H1 (cell line): ENCODE data around the gene DLGAP3. TPM values are rescaled to one million over a fixed set of nuclear protein-coding genes. Genes with fewer than 3 reads are reported as not detected.

Experiments used
- CTCF ChIA-PET: fragments of 300-600 bp; sonication (Branson Sonifier 250); formaldehyde crosslinking; loops from one replicate; lab custom pipeline; 2021; ENCODE audit not compliant: partially characterized antibody; lab: Charles Lee
- POLR2A ChIA-PET: fragments of 300-600 bp; sonication (Branson Sonifier 250); formaldehyde crosslinking; loops from one replicate; lab custom pipeline; 2021; ENCODE audit warnings: inconsistent platforms; ENCODE audit not compliant: partially characterized antibody; lab: Charles Lee
- DNase-seq, 2 experiments: peaks; one replicate each; pipeline versions ENCODE4 v3.0.0 to v3.0.0-alpha.2; 2010 to 2022; ENCODE audit warnings: low spot score in 2 of 2, low read depth in 1 of 2, mixed read lengths in 1 of 2
- FAIRE-seq: peaks from 2 replicates; lab custom pipeline; 2011; peaks lifted over from hg19 to GRCh38; lab: Jason Lieb, UNC
- H2AFZ ChIP-seq: 2 replicates; pipeline ENCODE4 v1.8.1; 2012; ENCODE audit warnings: low read length, inconsistent platforms
- H2AK5ac ChIP-seq: 2 replicates; pipeline ENCODE4 v1.6.1; 2013; ENCODE audit warnings: low read depth, low read length
- H2BK120ac ChIP-seq: replicated peaks from 2 replicates; pipeline ENCODE3; 2013; ENCODE audit warnings: low read depth, low read length, inconsistent platforms
- H2BK12ac ChIP-seq: 2 replicates; pipeline ENCODE4 v1.6.1; 2013; ENCODE audit warnings: low read depth, low read length
- H2BK15ac ChIP-seq: 2 replicates; pipeline ENCODE4 v1.6.1; 2013; ENCODE audit warnings: low read length
- H2BK20ac ChIP-seq: 2 replicates; pipeline ENCODE4 v1.6.1; 2013; ENCODE audit warnings: low read length
- H2BK5ac ChIP-seq: 2 replicates; pipeline ENCODE4 v1.6.1; 2013; ENCODE audit warnings: low read depth, low read length
- H3K14ac ChIP-seq: 2 replicates; pipeline ENCODE4 v1.6.1; 2013; ENCODE audit warnings: inconsistent platforms; ENCODE audit not compliant: insufficient read length
- H3K18ac ChIP-seq: 2 replicates; pipeline ENCODE4 v1.6.1; 2013; ENCODE audit warnings: low read length; ENCODE audit errors: extremely low read depth
- H3K23ac ChIP-seq: 2 replicates; pipeline ENCODE4 v1.6.1; 2013; ENCODE audit warnings: inconsistent platforms; ENCODE audit not compliant: insufficient read length
- H3K23me2 ChIP-seq: 2 replicates; pipeline ENCODE4 v1.6.1; 2013; ENCODE audit warnings: low read depth, low read length
- H3K27ac ChIP-seq: 2 replicates; pipeline ENCODE4 v1.6.1; 2011; ENCODE audit warnings: low read depth, low read length, inconsistent platforms
- H3K27me3 ChIP-seq, 4 experiments: replicated peaks in 1 of 4; 1 replicate in 1 of 4; 2 replicates in 3 of 4; pipeline versions ENCODE4 v1.6.1 to v1.8.1; 2011 to 2013; ENCODE audit warnings: low read length in 3 of 4, mild to moderate bottlenecking in 3 of 4, inconsistent platforms in 2 of 4, mixed read lengths in 2 of 4, moderate library complexity in 1 of 4; ENCODE audit not compliant: control insufficient read depth in 3 of 4, insufficient read depth in 3 of 4; ENCODE audit errors: extremely low read depth in 1 of 4
- H3K36me3 ChIP-seq, 4 experiments: 2 replicates each; pipeline versions ENCODE4 v1.6.1 to v1.8.1; 2011 to 2013; ENCODE audit warnings: mild to moderate bottlenecking in 4 of 4, low read length in 3 of 4, moderate library complexity in 2 of 4, control low read depth in 1 of 4, inconsistent platforms in 1 of 4; ENCODE audit not compliant: insufficient read depth in 4 of 4, control insufficient read depth in 2 of 4
- H3K4ac ChIP-seq: replicated peaks from 2 replicates; pipeline ENCODE3; 2013; ENCODE audit warnings: low read length, low read depth, mixed read lengths, inconsistent platforms; ENCODE audit not compliant: insufficient read length
- H3K4me1 ChIP-seq, 4 experiments: replicated peaks in 1 of 4; 1 replicate in 1 of 4; 2 replicates in 3 of 4; pipeline versions ENCODE4 v1.6.1 to v1.8.1; 2011 to 2013; ENCODE audit warnings: low read length in 3 of 4, inconsistent platforms in 2 of 4, mixed read lengths in 1 of 4; ENCODE audit not compliant: insufficient read depth in 4 of 4, control insufficient read depth in 3 of 4
- H3K4me2 ChIP-seq, 2 experiments: 2 replicates each; pipeline versions ENCODE4 v1.6.1 to v1.8.1; 2011 to 2013; ENCODE audit warnings: low read depth in 2 of 2, low read length in 2 of 2, control low read depth in 1 of 2, inconsistent platforms in 1 of 2, mild to moderate bottlenecking in 1 of 2; ENCODE audit not compliant: insufficient read depth in 1 of 2
- H3K4me3 ChIP-seq, 4 experiments: fragments of 200-600, 300-600 bp in 1 of 4; sonication (generic), shearing (Covaris generic), sonication (Bioruptor Twin) in 1 of 4; 2 replicates each; pipeline versions ENCODE4 v1.5.1 to v1.8.1; 2011 to 2016; ENCODE audit warnings: low read length in 4 of 4, low read depth in 3 of 4, control low read depth in 2 of 4, inconsistent platforms in 2 of 4, mild to moderate bottlenecking in 2 of 4, mixed read lengths in 1 of 4, moderate library complexity in 1 of 4; ENCODE audit not compliant: insufficient read depth in 2 of 4; ENCODE audit errors: extremely low read depth in 1 of 4
- H3K56ac ChIP-seq: replicated peaks from 2 replicates; pipeline ENCODE3; 2013; ENCODE audit warnings: low read depth, mild to moderate bottlenecking, mixed read lengths, low read length, inconsistent platforms; ENCODE audit not compliant: insufficient read length
- H3K79me1 ChIP-seq: 2 replicates; pipeline ENCODE4 v1.6.1; 2013; ENCODE audit warnings: low read depth, low read length, control low read depth
- H3K79me2 ChIP-seq, 2 experiments: 2 replicates each; pipeline versions ENCODE4 v1.6.1 to v1.8.1; 2012 to 2013; ENCODE audit warnings: low read length in 2 of 2, mild to moderate bottlenecking in 2 of 2, inconsistent platforms in 1 of 2; ENCODE audit not compliant: insufficient read depth in 2 of 2, control insufficient read depth in 1 of 2
- H3K9ac ChIP-seq, 4 experiments: replicated peaks in 1 of 4; 1 replicate in 1 of 4; 2 replicates in 3 of 4; pipeline versions ENCODE4 v1.6.1 to v1.8.1; 2011 to 2013; ENCODE audit warnings: low read depth in 3 of 4, low read length in 3 of 4, control low read depth in 2 of 4, mild to moderate bottlenecking in 2 of 4, moderate library complexity in 2 of 4, inconsistent platforms in 1 of 4; ENCODE audit errors: extremely low read depth in 1 of 4
- H3K9me3 ChIP-seq, 2 experiments: 2 replicates each; pipeline versions ENCODE4 v1.6.1 to v1.8.1; 2012 to 2013; ENCODE audit warnings: mild to moderate bottlenecking in 2 of 2, moderate library complexity in 2 of 2, control low read depth in 1 of 2, inconsistent platforms in 1 of 2, low read depth in 1 of 2, low read length in 1 of 2, mixed read lengths in 1 of 2; ENCODE audit not compliant: insufficient read depth in 2 of 2
- H4K20me1 ChIP-seq, 2 experiments: replicated peaks in 1 of 2; 2 replicates each; pipeline versions ENCODE3 to v1.8.1; 2011 to 2013; ENCODE audit warnings: inconsistent platforms in 2 of 2, low read length in 2 of 2, mild to moderate bottlenecking in 1 of 2; ENCODE audit not compliant: insufficient read depth in 2 of 2, control insufficient read depth in 1 of 2
- H4K5ac ChIP-seq: 2 replicates; pipeline ENCODE4 v1.6.1; 2013; ENCODE audit warnings: low read length, low read depth, mixed read lengths, inconsistent platforms; ENCODE audit not compliant: insufficient read length
- H4K8ac ChIP-seq: 2 replicates; pipeline ENCODE4 v1.8.0; 2013; ENCODE audit warnings: mild to moderate bottlenecking, moderate library complexity, low read length, inconsistent platforms; ENCODE audit not compliant: insufficient read depth; ENCODE audit errors: extremely low read depth
- H4K91ac ChIP-seq: replicated peaks from 2 replicates; pipeline ENCODE3; 2013; ENCODE audit warnings: low read length, mixed read lengths, inconsistent platforms; ENCODE audit not compliant: insufficient read length
- POU5F1 ChIP-seq: IDR thresholded peaks from 2 replicates; pipeline ENCODE4 v1.6.1; 2011; ENCODE audit warnings: low read depth, mild to moderate bottlenecking, low read length, moderate library complexity
- SAP30 ChIP-seq: fragments of 300-600 bp; sonication (generic); IDR thresholded peaks from 2 replicates; pipeline ENCODE4 v1.7.1; 2012; ENCODE audit warnings: low read length, moderate library complexity, mild to moderate bottlenecking, inconsistent platforms; ENCODE audit not compliant: insufficient read depth, insufficient replicate concordance
- SP2 ChIP-seq: IDR thresholded peaks from 2 replicates; pipeline ENCODE4 v1.6.1; 2012; ENCODE audit warnings: mild to moderate bottlenecking, low read length, inconsistent platforms
- SRF ChIP-seq: IDR thresholded peaks from 2 replicates; pipeline ENCODE4 v1.6.1; 2011; ENCODE audit warnings: mild to moderate bottlenecking, low read depth, low read length, moderate library complexity
- WGBS, 2 experiments: shearing (Covaris generic) in 1 of 2; methylation state at CpG; one replicate each; pipeline versions ENCODE4 v1.1.6 to v1.1.7; 2013 to 2015; ENCODE audit warnings: low lambda C conversion rate in 2 of 2, mixed read lengths in 2 of 2, inconsistent platforms in 1 of 2, low coverage in 1 of 2, missing lambda C conversion rate in 1 of 2; ENCODE audit not compliant: insufficient replicate concordance in 2 of 2, insufficient coverage in 1 of 2, insufficient read length in 1 of 2; ENCODE audit errors: extremely low coverage in 1 of 2, missing lambda C conversion rate in 1 of 2; 5-methylcytosine and 5-hydroxymethylcytosine counted together
- polyA plus RNA-seq, 7 experiments: library from polyadenylated mRNA; depleted of rRNA in 3 of 7; stranded (reverse) in 5 of 7; unstranded in 2 of 7; fragments of >200 nt in 5 of 7; fragments of 200-250 nt in 2 of 7; gene quantifications; 1 replicate in 5 of 7; 2 replicates in 1 of 7; 4 replicates in 1 of 7; pipeline versions ENCODE4 v1.2.1 to v1.2.3, GENCODE V29; 2011 to 2013; ENCODE audit warnings: missing spikeins in 2 of 7, mixed read lengths in 2 of 7
- total RNA-seq: library from RNA; stranded (reverse); fragmentation: NEBNext Ultra II Directional; extraction: Animal tissue kit (Norgen Biotek cat#: 25700); gene quantifications from 2 replicates; pipeline ENCODE4 v1.2.1, GENCODE V29; 2021

The DLGAP3 gene
- total and polyA plus RNA-seq, 2 of the 8 experiments (the other 6 are each of a cell fraction or from before 2014, with no cell fraction given), result 3.8 to 13.2 TPM

GRCh38 chr1:34865573-34865972, 63.9 kb downstream of the DLGAP3 start:
- H3K14ac ChIP-seq, result no peak overlapping the region
- no peak overlapping the region for H2BK15ac ChIP-seq
- TF ChIP-seq SRF (no peak), POU5F1 (no peak), SAP30 (no peak), SP2 (no peak)
- no peaks in the 10 kb centered on the region for H3K36me3 ChIP-seq
- H3K4me1 ChIP-seq, result peaks cover 0 to 7% (median 3%) of the 10 kb centered on the region in 4 experiments; a peak in 4 of 7 replicates
- H4K20me1 ChIP-seq, result peaks cover 0 to 3% of the 10 kb centered on the region in 2 experiments
- WGBS, 2 experiments, result 41% methylated on average over 10 of the region's 25 CpGs; no CpG with 5 or more reads in 1 of the 2 experiments
- H3K4ac ChIP-seq, result no peak overlapping the region
- FAIRE-seq (no peak), DNase-seq (no peak)
- no peak overlapping the region for H2BK120ac ChIP-seq
- H4K91ac ChIP-seq, result no peak overlapping the region
- H3K27ac ChIP-seq, result no peak overlapping the region
- H2AK5ac ChIP-seq, result no peak overlapping the region
- no peaks in the 10 kb centered on the region for H3K79me1 ChIP-seq
- peak overlapping the region; percentile 55 to 72 for H3K4me2 ChIP-seq
- H3K9me3 ChIP-seq, result no peaks in the 10 kb centered on the region
- no peak overlapping the region for H2BK5ac ChIP-seq
- no peak overlapping the region for H3K56ac ChIP-seq
- H2BK20ac ChIP-seq, result no peak overlapping the region
- peak overlapping the region; percentile 27 to 70 (median 55); a peak in 6 of 7 replicates for H3K9ac ChIP-seq
- H2AFZ ChIP-seq, result no peak overlapping the region
- H3K23me2 ChIP-seq, result peaks cover 7% of the 10 kb centered on the region; the same call in 1 of the 2 replicates
- ChIA-PET CTCF (interaction anchor here (0.9 to 9.6 kb wide), 14 partner anchors 10 to 154 kb away, joined by 3 to 103 read pairs (median 4); no protein-coding TSS in a partner anchor), POLR2A (interaction anchor here (1.3 to 2.7 kb wide), 4 partner anchors 9 to 20 kb away, joined by 4 to 11 read pairs (median 4); no protein-coding TSS in a partner anchor)
- H3K27me3 ChIP-seq, result peaks cover 0 to 11% (median 4%) of the 10 kb centered on the region in 4 experiments; a peak in 2 of 7 replicates
- H3K79me2 ChIP-seq, result no peaks in the 10 kb centered on the region
- peak overlapping the region; percentile 33 to 69 (median 62) for H3K4me3 ChIP-seq
- H3K23ac ChIP-seq, result no peak overlapping the region
- peak overlapping the region; percentile 3 for H4K5ac ChIP-seq
- no peak overlapping the region for H2BK12ac ChIP-seq
- H3K18ac ChIP-seq, result no peak overlapping the region; the same call in 1 of the 2 replicates
- H4K8ac ChIP-seq, result peak overlapping the region; percentile 94; the same call in 1 of the 2 replicates
